HG02588 (cell line): ENCODE results near the gene CTR9.

Experiments
- ATAC-seq: cut with Tn5 transposase; IDR thresholded peaks from one replicate; pipeline ENCODE4 v1.9.1; 2021; ENCODE audit warnings: mild to moderate bottlenecking, moderate library complexity; ENCODE audit not compliant: unreplicated experiment

CTR9 gene

GRCh38 chr11:10750838-10751580 is at the start of gene CTR9:
Gene CTR9 (plus strand): TSS chr11:10751246. CDS start chr11:10751413, 167 bp downstream.
- peak; percentile 92 for ATAC-seq

GRCh38 chr11:10701982-10702381 is 49.1 kb upstream of the CTR9 start:
- no peak for ATAC-seq

GRCh38 chr11:10708131-10708530 is 42.9 kb upstream of the CTR9 start:
- ATAC-seq, result no peak

GRCh38 chr11:10709299-10710086 is 41.6 kb upstream of the CTR9 start:
- ATAC-seq, result no peak

- no peak for ATAC-seq
Observed at GRCh38 chr11:10715571-10715970, 35.5 kb upstream of the CTR9 start.

GRCh38 chr11:10716122-10716521 is 34.9 kb upstream of the CTR9 start:
- ATAC-seq, result no peak

- no peak for ATAC-seq
Observed at GRCh38 chr11:10716543-10717259, 34.3 kb upstream of the CTR9 start.

- ATAC-seq, result no peak
Observed at GRCh38 chr11:10719616-10720015, 31.4 kb upstream of the CTR9 start.

GRCh38 chr11:10720881-10721376 is 30.1 kb upstream of the CTR9 start:
- ATAC-seq, result no peak

GRCh38 chr11:10722307-10722706 is 28.7 kb upstream of the CTR9 start:
- ATAC-seq, result no peak

- no peak for ATAC-seq
Observed at GRCh38 chr11:10725114-10725906, 25.7 kb upstream of the CTR9 start.

- no peak for ATAC-seq
Observed at GRCh38 chr11:10725907-10726253, 25.2 kb upstream of the CTR9 start.

- ATAC-seq, result no peak
Observed at GRCh38 chr11:10727146-10727851, 23.7 kb upstream of the CTR9 start.

- no peak for ATAC-seq
Observed at GRCh38 chr11:10728154-10728553, 22.9 kb upstream of the CTR9 start.

- no peak for ATAC-seq
Observed at GRCh38 chr11:10728789-10729472, 22.1 kb upstream of the CTR9 start.

GRCh38 chr11:10730151-10730550 is 20.9 kb upstream of the CTR9 start:
- ATAC-seq, result no peak

- ATAC-seq, result no peak
Observed at GRCh38 chr11:10731064-10731680, 19.9 kb upstream of the CTR9 start.

- ATAC-seq, result peak; percentile 97
Observed at GRCh38 chr11:10735481-10736475, 15.3 kb upstream of the CTR9 start.
